PC-3 (cell line): ENCODE data around the gene OTC. TPM values are rescaled to one million over a fixed set of nuclear protein-coding genes. Genes with fewer than 3 reads are reported as not detected.

Source experiments
- ATAC-seq: fragments of 200-7000 bp; cut with Tn5 transposase; 2 replicates; pipeline ENCODE4 v1.9.1; 2020; ENCODE audit warnings: mild to moderate bottlenecking, moderate library complexity
- BruUV-seq: library from RNA; stranded (reverse); fragments of 400-500 nt; replicated peaks from 2 replicates; lab custom pipeline; 2021; lab: Mats Ljungman, UMichigan
- CTCF ChIA-PET: fragments of 300-600 bp; sonication (Branson Sonifier 250); formaldehyde crosslinking; loops from one replicate; lab custom pipeline; 2022; ENCODE audit warnings: antibody characterized with exemption; lab: Charles Lee
- POLR2A ChIA-PET: fragments of 300-600 bp; sonication (Branson Sonifier 250); formaldehyde crosslinking; loops from one replicate; lab custom pipeline; 2022; ENCODE audit warnings: antibody characterized with exemption; ENCODE audit not compliant: unreplicated experiment; lab: Charles Lee
- DNase-seq: peaks from one replicate; pipeline ENCODE4 v3.0.0-alpha.2; 2015
- H2AFZ ChIP-seq: fragments of 300-600 bp; sonication (generic); 2 replicates; pipeline ENCODE4 v1.6.0; 2016; ENCODE audit warnings: antibody characterized with exemption, low read length
- H3F3A ChIP-seq: fragments of 300-600 bp; sonication (generic); one replicate; pipeline ENCODE4 v1.6.0; 2017; ENCODE audit warnings: antibody characterized with exemption, low read length, control low read depth, mild to moderate bottlenecking; ENCODE audit not compliant: unreplicated experiment
- H3K27ac ChIP-seq: fragments of 300-600 bp; sonication (generic); 2 replicates; pipeline ENCODE4 v1.5.1; 2016; ENCODE audit warnings: mild to moderate bottlenecking, low read length
- H3K27me3 ChIP-seq: fragments of 300-600 bp; sonication (generic); 2 replicates; pipeline ENCODE4 v1.6.1; 2016; ENCODE audit warnings: low read length, mixed read lengths
- H3K36me3 ChIP-seq: fragments of 300-600 bp; sonication (generic); 2 replicates; pipeline ENCODE4 v1.6.1; 2016; ENCODE audit warnings: low read depth, mixed run types, low read length, mixed read lengths
- H3K4me1 ChIP-seq: fragments of 300-600 bp; sonication (generic); 2 replicates; pipeline ENCODE4 v1.5.1; 2016; ENCODE audit warnings: low read length; ENCODE audit not compliant: insufficient read depth
- H3K4me2 ChIP-seq: fragments of 300-600 bp; sonication (generic); 2 replicates; pipeline ENCODE4 v1.6.0; 2016; ENCODE audit warnings: low read length
- H3K4me3 ChIP-seq: fragments of 300-600 bp; sonication (generic); 2 replicates; pipeline ENCODE4 v1.5.1; 2016; ENCODE audit warnings: mild to moderate bottlenecking, low read length, mixed read lengths
- H3K79me2 ChIP-seq: fragments of 300-600 bp; sonication (generic); 2 replicates; pipeline ENCODE4 v1.6.1; 2017; ENCODE audit warnings: low read length, mixed read lengths
- H3K9ac ChIP-seq: fragments of 300-600 bp; sonication (generic); 2 replicates; pipeline ENCODE4 v1.6.0; 2016; ENCODE audit warnings: mild to moderate bottlenecking, low read length
- H3K9me2 ChIP-seq: fragments of 300-600 bp; sonication (generic); replicated peaks from 2 replicates; pipeline ENCODE4 v1.6.1; 2016; ENCODE audit warnings: mixed run types, low read length, mixed read lengths
- H3K9me3 ChIP-seq: fragments of 300-600 bp; sonication (generic); 2 replicates; pipeline ENCODE4 v1.6.1; 2016; ENCODE audit warnings: low read length, mixed read lengths
- H4K20me1 ChIP-seq: fragments of 300-600 bp; sonication (generic); 2 replicates; pipeline ENCODE4 v1.6.1; 2016; ENCODE audit warnings: low read length, mixed read lengths
- CTCF ChIP-seq: fragments of 300-600 bp; sonication (generic); conservative IDR thresholded peaks from 2 replicates; pipeline ENCODE4 v1.5.1; 2017; ENCODE audit warnings: antibody characterized with exemption, low read depth, mild to moderate bottlenecking, low read length
- EZH2 ChIP-seq: fragments of 300-600 bp; sonication (generic); IDR thresholded peaks from one replicate; pipeline ENCODE4 v1.6.1; 2017; ENCODE audit warnings: antibody characterized with exemption, mild to moderate bottlenecking, low read length; ENCODE audit not compliant: unreplicated experiment
- EZH2phosphoT487 ChIP-seq: fragments of 300-600 bp; sonication (generic); IDR thresholded peaks from 2 replicates; pipeline ENCODE4 v1.6.1; 2018; ENCODE audit warnings: mild to moderate bottlenecking, antibody characterized with exemption, low read length, borderline replicate concordance
- intact Hi-C: fragments of 100-400 bp; cut with micrococcal nuclease; formaldehyde crosslinking; loops from 2 replicates; pipeline ENCODE4 v1.9.0; 2023
- total RNA-seq: library from RNA; depleted of rRNA; stranded (reverse); fragments of >200 nt; gene quantifications from 2 replicates; pipeline ENCODE4 v1.2.3, GENCODE V29; 2014

OTC gene
- total RNA-seq, 1 experiment from 2014 or later, result not detected

- H3K9ac ChIP-seq, result no peak overlapping the region
- DNase-seq (peak; percentile 41), ATAC-seq (no peak)
- H3K27me3 ChIP-seq, result peaks cover 18% of the 10 kb centered on the region; the same call in 1 of the 2 replicates
- BruUV-seq, result no TSS peak
- H3K9me2 ChIP-seq, result no peaks in the 10 kb centered on the region
- no peak overlapping the region for H3K27ac ChIP-seq
- H3K4me1 ChIP-seq, result no peaks in the 10 kb centered on the region
- H2AFZ ChIP-seq, result no peak overlapping the region
- POLR2A ChIA-PET, result interaction anchor here (0.5 kb wide), 1 partner anchor 127 kb away, joined by 3 read pairs; no protein-coding TSS in a partner anchor
- CTCF ChIA-PET, result no interaction called here
- H3K4me3 ChIP-seq, result no peak overlapping the region
- intact Hi-C loops, result no loop called here
- H3K79me2 ChIP-seq, result no peaks in the 10 kb centered on the region
- no peaks in the 10 kb centered on the region for H4K20me1 ChIP-seq
- H3K9me3 ChIP-seq, result no peaks in the 10 kb centered on the region
- no peaks in the 10 kb centered on the region for H3F3A ChIP-seq
- H3K4me2 ChIP-seq, result no peak overlapping the region
- no peak for TF ChIP-seq CTCF
- no peak for TF ChIP-seq EZH2phosphoT487
- no peak for TF ChIP-seq EZH2
- no peaks in the 10 kb centered on the region for H3K36me3 ChIP-seq
These were observed 5.3 kb upstream of the OTC start for GRCh38 chrX:38347136-38347535.

- peaks cover 18% of the 10 kb centered on the region for H3K27me3 ChIP-seq
- CTCF ChIA-PET, result no interaction called here
- H3F3A ChIP-seq, result no peaks in the 10 kb centered on the region
- H3K9me3 ChIP-seq, result no peaks in the 10 kb centered on the region
- H2AFZ ChIP-seq, result no peak overlapping the region
- no peaks in the 10 kb centered on the region for H3K9me2 ChIP-seq
- no peak overlapping the region for H3K27ac ChIP-seq
- no TSS peak for BruUV-seq
- H3K9ac ChIP-seq, result no peak overlapping the region
- TF ChIP-seq EZH2 (no peak), CTCF (no peak), EZH2phosphoT487 (no peak)
- no peak for ATAC-seq
- no peak overlapping the region for H3K4me3 ChIP-seq
- intact Hi-C loops, result no loop called here
- POLR2A ChIA-PET, result no interaction called here
- no peaks in the 10 kb centered on the region for H4K20me1 ChIP-seq
- no peaks in the 10 kb centered on the region for H3K79me2 ChIP-seq
- H3K36me3 ChIP-seq, result no peaks in the 10 kb centered on the region
- DNase-seq, result no peak
- H3K4me2 ChIP-seq, result no peak overlapping the region
- H3K4me1 ChIP-seq, result no peaks in the 10 kb centered on the region
These were observed 1.1 kb upstream of the OTC start for GRCh38 chrX:38351346-38351745.

GRCh38 chrX:38356401-38356800 lies 4.0 kb downstream of the OTC start:
- Histone ChIP-seq H3K9me3 (no peaks in the 10 kb centered on the region), H3K4me2 (no peak overlapping the region), H3F3A (no peaks in the 10 kb centered on the region), H3K9me2 (no peaks in the 10 kb centered on the region), H3K36me3 (no peaks in the 10 kb centered on the region), H3K27ac (no peak overlapping the region), H3K4me3 (no peak overlapping the region), H4K20me1 (no peaks in the 10 kb centered on the region), H3K4me1 (no peaks in the 10 kb centered on the region), H2AFZ (no peak overlapping the region), H3K79me2 (no peaks in the 10 kb centered on the region), H3K9ac (no peak overlapping the region), H3K27me3 (peaks cover 10% of the 10 kb centered on the region)
- DNase-seq (no peak), ATAC-seq (no peak)
- no TSS peak for BruUV-seq
- no peak for TF ChIP-seq EZH2phosphoT487
- no peak for TF ChIP-seq CTCF
- no peak for TF ChIP-seq EZH2
- intact Hi-C loops, result no loop called here
- CTCF ChIA-PET, result no interaction called here
- POLR2A ChIA-PET, result interaction anchor here (0.6 kb wide), 1 partner anchor 46 kb away, joined by 3 read pairs; no protein-coding TSS in a partner anchor
